Measurements from ENCODE around the gene RGL4.
A peak's percentile ranks its signal among the peaks of the same experiment; 100 is the strongest.

The RGL4 gene

GRCh38 chr22:23681026-23681809 lies 9.6 kb upstream of the RGL4 start:
- no peak for DNase-seq

DNA sequence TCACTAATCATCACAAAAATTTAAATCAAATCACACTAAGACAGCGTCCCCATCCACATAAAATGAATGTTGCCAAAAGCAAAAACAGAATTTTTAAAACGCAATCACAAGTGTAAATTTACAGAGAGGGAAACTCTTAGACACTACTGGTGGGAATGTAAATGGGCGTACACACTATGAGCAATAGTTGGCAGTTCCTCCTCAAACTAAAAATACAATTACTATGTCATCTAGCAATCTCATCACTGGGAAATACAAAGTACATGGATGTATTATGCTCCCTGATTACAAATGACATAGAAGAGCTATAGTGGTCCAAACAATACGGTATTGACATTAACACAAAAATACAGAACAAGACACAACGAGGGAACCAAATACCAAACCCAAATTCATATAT lies 8.7 kb upstream of the RGL4 start:
- DNase-seq, result no peak

- no peak for DNase-seq
These were observed 7.9 kb upstream of the RGL4 start for GRCh38 chr22:23682827-23683355.

- DNase-seq, result no peak
These were observed 7.3 kb upstream of the RGL4 start for GRCh38 chr22:23683545-23683944.

DNA sequence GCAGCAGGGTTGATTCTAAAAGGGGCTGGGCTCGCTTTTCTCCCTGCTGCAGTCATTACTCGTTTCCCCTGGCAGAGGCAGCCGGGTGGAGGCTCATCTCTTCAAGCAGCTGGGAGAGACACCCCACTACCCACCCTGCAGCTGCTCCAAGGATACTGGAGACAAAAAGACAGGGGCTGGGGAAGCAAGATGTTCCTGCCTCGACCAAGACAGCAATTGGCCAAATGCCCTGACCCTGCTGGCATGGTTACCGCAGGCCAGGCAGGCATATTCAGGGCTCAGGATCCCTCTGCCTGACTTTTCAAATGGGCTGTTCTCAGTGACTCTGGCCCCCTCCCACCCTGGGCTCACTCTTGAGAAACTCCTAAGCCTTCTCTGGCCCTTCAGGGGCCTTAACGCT lies 6.8 kb upstream of the RGL4 start:
- no peak for DNase-seq

DNA sequence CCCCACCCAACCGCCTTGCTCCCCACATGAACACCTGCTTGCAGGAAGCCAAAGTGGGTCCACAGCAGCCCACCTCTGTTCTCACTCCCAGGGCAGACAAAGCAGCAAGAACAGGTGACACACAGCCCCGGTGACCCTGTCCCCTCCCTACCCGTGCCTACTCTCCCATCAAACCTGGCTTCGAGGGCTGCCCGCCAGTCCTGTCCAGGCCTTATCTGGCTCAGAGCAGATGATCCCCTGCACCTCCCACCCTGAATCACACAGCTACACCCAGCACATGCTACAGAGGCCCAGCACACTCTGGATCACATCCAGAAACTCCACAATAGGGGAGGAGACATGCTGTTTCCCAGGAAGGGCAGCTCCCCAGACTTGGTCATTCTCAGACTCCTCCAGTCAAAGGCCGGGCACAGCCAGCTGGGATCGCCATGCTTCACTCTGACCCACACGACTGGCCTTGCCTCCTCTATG lies 6.2 kb upstream of the RGL4 start:
- no peak for DNase-seq

GRCh38 chr22:23685205-23685784 lies 5.5 kb upstream of the RGL4 start:
- DNase-seq, result no peak

DNA sequence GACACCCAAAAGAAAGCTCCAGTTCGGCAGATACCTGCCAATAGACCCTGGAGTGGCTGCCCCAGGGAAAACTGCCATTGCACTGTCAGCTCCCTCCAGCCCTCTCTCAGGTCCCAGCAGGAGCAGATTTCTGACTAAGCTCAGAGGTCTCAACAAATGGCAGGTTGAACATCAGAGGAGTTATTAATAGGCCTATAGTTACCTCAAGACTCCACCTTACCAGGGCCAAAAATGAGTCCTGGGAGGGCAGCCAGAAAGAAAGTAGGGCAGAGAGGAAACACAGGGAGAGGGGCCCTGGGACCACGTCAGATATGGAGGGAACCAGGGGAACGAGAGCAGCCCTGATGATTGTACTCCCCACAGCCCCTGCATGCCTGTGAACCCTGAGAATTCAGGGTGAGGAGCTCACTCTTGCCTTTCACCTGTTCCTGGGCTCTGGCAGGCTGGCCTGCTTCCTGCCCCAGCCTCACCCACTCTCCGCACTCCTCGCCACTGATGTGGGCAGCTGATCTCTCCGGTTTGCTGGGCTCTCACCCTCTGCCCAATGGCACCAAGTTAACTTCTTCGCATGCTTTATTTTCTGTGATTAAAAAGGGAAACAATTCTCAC lies 4.3 kb upstream of the RGL4 start:
- no peak for DNase-seq

GRCh38 chr22:23688121-23688520 lies 2.7 kb upstream of the RGL4 start:
- DNase-seq, result no peak

DNA sequence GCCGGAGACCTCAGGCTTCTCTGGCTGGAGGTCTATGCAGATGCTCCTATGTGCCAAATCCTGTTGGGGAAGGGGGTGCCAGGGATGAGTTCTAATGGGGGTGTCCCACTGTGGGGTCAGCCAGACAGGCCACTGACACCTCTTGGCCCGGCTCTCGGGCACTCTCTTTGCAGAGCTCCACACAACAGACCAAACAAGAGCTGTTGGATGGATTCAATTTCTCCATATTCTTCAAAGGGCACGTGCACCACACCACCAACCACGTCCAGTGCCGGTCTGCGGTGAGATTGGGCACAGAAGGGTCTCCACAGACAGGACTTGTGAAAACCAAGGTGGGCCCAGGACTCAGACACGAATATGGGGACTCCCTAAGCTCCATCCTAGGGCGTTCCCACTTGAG lies 2.2 kb upstream of the RGL4 start:
- DNase-seq, result no peak

DNA sequence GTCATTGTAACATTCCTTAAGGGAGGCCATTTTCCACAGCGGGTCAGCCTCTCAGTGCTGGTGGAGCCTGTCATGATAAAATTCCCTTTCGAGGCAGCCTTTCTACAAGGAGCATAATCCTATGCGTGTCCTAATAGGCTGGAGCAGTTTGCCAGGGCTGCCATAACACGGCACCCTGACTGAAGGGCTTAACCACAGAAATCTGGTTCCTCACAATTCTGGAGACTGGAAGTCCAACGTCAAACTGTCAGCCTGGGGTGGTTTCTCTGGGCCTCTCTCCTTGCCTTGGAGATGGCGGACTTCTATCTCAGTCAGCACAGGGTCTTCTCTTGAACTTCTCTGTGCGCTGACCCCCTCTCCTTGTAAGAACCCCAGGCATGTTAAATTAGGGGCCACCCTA lies 1.4 kb upstream of the RGL4 start:
- DNase-seq, result no peak

- no peak for DNase-seq
These were observed 1.1 kb downstream of the RGL4 start for GRCh38 chr22:23691748-23692423.

- no peak for DNase-seq
These were observed 1.9 kb downstream of the RGL4 start for GRCh38 chr22:23692598-23693291.

GRCh38 chr22:23693979-23694680 lies 3.3 kb downstream of the RGL4 start:
- no peak for DNase-seq

DNA sequence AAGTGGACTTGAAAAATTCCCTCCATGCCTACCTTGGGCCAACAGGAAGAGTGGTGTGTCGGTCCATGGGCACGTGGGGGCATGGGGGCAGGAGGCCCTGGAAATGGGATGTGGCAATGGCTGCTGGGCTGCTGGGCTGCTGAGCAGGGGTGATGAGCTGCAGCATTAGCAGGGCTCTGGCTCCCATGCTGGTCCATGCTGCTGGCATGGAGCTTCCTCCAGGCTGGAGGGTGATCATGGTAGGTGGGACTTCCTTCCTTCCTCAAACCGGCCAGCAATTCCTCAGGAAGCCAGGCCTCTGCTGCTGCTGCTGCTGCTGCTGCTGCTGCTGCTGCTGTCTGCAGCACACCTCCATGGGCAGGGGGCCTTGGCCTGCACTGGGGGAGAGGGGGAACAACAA lies 4.3 kb downstream of the RGL4 start:
- no peak for DNase-seq

GRCh38 chr22:23695571-23696325 lies 4.9 kb downstream of the RGL4 start:
- no peak for DNase-seq

DNA sequence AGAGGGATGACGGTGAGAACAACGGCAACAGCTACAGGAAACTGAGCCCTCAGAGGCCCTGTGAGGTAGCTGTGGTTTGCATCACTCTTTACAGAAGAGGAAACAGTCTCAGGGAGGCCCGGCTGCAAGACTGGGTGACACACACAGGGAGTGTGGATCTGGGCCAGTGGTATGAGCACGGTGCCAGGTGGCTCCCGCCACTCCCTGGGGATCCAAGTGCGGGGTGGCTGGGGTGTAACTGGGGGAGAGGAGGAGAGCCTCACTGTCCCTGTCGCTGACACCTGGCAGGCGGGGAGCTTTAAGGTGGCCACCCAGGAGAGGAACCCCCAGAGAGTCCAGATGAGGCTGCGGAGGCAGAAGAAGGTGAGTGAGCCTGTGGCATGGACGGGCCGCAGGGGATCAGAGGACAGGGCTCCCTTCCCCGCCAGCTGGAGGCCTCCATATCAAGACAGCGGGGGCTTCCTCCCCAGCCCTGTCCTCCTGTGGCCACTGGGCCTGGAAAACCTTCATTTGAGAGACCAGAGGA lies 5.6 kb downstream of the RGL4 start:
- peak; percentile 18 to 87 for DNase-seq

DNA sequence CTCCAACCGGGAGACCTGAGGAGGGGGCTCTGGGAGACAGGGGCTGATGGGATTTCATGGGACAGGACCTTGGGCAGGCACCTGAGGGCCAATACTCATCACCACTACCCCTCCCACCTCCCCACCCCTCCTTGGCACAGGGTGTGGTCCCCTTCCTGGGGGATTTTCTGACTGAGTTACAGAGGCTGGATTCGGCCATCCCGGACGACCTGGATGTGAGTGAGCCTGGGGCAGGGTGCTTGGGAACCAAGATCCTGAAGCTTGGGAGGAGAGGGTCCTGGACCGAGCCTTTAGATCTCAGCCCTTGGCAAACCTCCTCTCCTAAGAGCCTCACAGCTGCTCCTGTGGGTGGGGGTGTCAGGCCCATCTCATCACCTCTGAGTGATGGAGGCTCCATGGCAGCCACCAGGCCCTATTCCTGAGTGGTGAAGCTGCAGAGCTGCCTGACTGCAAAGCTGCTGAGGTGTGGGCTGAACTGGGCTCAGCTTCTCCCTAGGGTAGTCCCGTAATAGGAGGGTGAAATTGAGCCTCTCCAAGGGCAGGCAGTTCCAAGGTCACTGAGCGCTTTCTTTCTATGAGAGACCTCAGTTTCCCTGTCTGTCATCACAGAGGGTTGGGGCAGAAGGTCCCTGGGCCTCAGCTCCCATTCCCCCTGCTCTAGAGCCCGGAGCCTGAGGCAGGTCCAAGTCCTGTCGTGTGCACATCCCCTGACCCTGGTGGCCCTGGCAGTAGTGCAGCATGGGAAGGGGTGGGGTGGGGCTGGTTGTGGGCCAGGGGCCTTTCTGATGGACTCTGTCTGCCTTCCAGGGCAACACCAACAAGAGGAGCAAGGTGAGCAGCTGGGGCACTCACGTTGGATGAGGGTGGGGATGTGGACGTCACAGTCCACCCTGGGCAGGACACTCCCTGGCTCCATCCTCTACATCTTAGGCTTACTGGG lies 6.5 kb downstream of the RGL4 start:
- DNase-seq, result no peak

- DNase-seq, result no peak
These were observed 7.3 kb downstream of the RGL4 start for GRCh38 chr22:23698094-23698493.

GRCh38 chr22:23698673-23699235 lies 7.9 kb downstream of the RGL4 start:
- no peak for DNase-seq
